Kidney (tissue), 14 donors: Measurements from ENCODE around the gene GNG11. TPM values are rescaled to one million over a fixed set of nuclear protein-coding genes. Genes with fewer than 3 reads are reported as not detected.

Experiments
- DNase-seq, 5 donors: peaks; one replicate each; pipeline ENCODE4 v3.0.0-alpha.2; 2013 to 2020
- FAIRE-seq: peaks from 2 replicates; lab custom pipeline; 2012; peaks lifted over from hg19 to GRCh38; lab: Jason Lieb, UNC
- H3K27ac ChIP-seq, 2 donors: one replicate each; pipeline ENCODE4 v1.7.0; 2013; ENCODE audit warnings: low read depth in 2 of 2, low read length in 2 of 2, inconsistent platforms in 1 of 2
- H3K27me3 ChIP-seq: one replicate; pipeline ENCODE4 v1.7.1; 2013; ENCODE audit warnings: low read length, inconsistent platforms; ENCODE audit not compliant: control insufficient read depth, insufficient read depth
- H3K36me3 ChIP-seq, 3 donors: one replicate each; pipeline versions ENCODE4 v1.7.0 to v1.7.1; 2013; ENCODE audit warnings: low read length in 3 of 3, control low read depth in 1 of 3, inconsistent platforms in 1 of 3; ENCODE audit not compliant: insufficient read depth in 3 of 3, control insufficient read depth in 2 of 3
- H3K4me1 ChIP-seq, 3 donors: one replicate each; pipeline versions ENCODE4 v1.7.0 to v1.7.1; 2013; ENCODE audit warnings: low read length in 3 of 3, inconsistent platforms in 1 of 3, low read depth in 1 of 3; ENCODE audit not compliant: control insufficient read depth in 2 of 3, insufficient read depth in 2 of 3
- H3K4me3 ChIP-seq, 3 donors: one replicate each; pipeline versions ENCODE4 v1.7.0 to v1.8.1; 2013; ENCODE audit warnings: low read length in 3 of 3, control low read depth in 1 of 3, inconsistent platforms in 1 of 3
- H3K9ac ChIP-seq, 3 donors: one replicate each; pipeline versions ENCODE4 v1.7.0 to v1.7.1; 2013; ENCODE audit warnings: low read length in 3 of 3, control low read depth in 1 of 3, inconsistent platforms in 1 of 3
- H3K9me3 ChIP-seq, 3 donors: one replicate each; pipeline versions ENCODE4 v1.7.0 to v1.7.1; 2013; ENCODE audit warnings: low read length in 3 of 3, control low read depth in 1 of 3, inconsistent platforms in 1 of 3; ENCODE audit not compliant: control insufficient read depth in 2 of 3, insufficient read depth in 1 of 3
- intact Hi-C: fragments of 100-400 bp; cut with DNase I; formaldehyde crosslinking; loops from one replicate; pipeline ENCODE4 v1.11.1; 2022
- polyA plus RNA-seq: library from polyadenylated mRNA; stranded (reverse); fragments of 350-450 nt; fragmentation: Illumina TruSeq; extraction: RNeasy Lipid Tissue Mini Kit (QIAGEN cat#74804); gene quantifications from one replicate; pipeline ENCODE4 v1.2.3, GENCODE V29; 2014; ENCODE audit warnings: low read depth, low replicate concordance; ENCODE audit not compliant: insufficient read depth
- total RNA-seq: library from RNA; stranded (reverse); fragmentation: NEBNext Ultra II Directional; extraction: Animal tissue kit (Norgen Biotek cat#: 25700); gene quantifications from one replicate; pipeline ENCODE4 v1.2.1, GENCODE V29; 2021
- TF ChIP-seq, protein P1 (sequence below): IDR thresholded peaks from 3 replicates; pipeline ENCODE4 v1.5.1; 2012; ENCODE audit warnings: mild to moderate bottlenecking, moderate library complexity, borderline replicate concordance; ENCODE audit not compliant: insufficient read depth; ENCODE audit errors: extremely low read depth
- donor health status: control.
- donor health status: control.
- donor health status: control.
- donor health status: control.
- donor health status: control.
- donor health status: DM: yes; HTN: yes; CAD: no.
- donor health status: Normal renal cell carcinoma (clear cell type).

Gene GNG11
- total and polyA plus RNA-seq, 2 donors from 2014 or later: 23.1 to 45.0 TPM

DNA sequence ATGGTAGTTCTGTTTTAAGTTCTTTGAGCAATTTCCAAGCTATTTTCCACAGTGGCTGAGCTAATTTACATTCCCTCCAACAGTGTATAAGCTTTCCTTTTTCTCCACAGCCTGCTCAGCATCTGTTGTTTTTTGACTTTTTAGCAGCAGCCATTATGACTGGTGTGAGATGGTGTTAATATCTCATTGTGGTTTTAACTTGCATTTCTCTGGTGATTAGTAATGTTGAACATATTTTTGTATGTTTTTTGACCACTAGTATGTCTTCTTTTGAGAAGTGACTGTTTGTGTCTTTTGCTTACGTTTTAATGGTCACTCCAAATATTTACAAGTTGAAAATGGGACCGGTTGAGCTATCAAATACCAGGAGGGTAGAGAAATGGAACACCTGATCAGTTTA, 20.4 kb downstream of the GNG11 start:
- H3K4me1 ChIP-seq: no peaks in the 10 kb centered on the region
- FAIRE-seq (no peak), DNase-seq (no peak)
- TF ChIP-seq, protein P1, sequence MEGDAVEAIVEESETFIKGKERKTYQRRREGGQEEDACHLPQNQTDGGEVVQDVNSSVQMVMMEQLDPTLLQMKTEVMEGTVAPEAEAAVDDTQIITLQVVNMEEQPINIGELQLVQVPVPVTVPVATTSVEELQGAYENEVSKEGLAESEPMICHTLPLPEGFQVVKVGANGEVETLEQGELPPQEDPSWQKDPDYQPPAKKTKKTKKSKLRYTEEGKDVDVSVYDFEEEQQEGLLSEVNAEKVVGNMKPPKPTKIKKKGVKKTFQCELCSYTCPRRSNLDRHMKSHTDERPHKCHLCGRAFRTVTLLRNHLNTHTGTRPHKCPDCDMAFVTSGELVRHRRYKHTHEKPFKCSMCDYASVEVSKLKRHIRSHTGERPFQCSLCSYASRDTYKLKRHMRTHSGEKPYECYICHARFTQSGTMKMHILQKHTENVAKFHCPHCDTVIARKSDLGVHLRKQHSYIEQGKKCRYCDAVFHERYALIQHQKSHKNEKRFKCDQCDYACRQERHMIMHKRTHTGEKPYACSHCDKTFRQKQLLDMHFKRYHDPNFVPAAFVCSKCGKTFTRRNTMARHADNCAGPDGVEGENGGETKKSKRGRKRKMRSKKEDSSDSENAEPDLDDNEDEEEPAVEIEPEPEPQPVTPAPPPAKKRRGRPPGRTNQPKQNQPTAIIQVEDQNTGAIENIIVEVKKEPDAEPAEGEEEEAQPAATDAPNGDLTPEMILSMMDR: no peak
- H3K27me3 ChIP-seq: no peaks in the 10 kb centered on the region
- no peaks in the 10 kb centered on the region for H3K36me3 ChIP-seq
- intact Hi-C loops: no loop called here
- H3K9me3 ChIP-seq: no peaks in the 10 kb centered on the region
- H3K4me3 ChIP-seq: no peak overlapping the region
- H3K9ac ChIP-seq: no peak overlapping the region
- H3K27ac ChIP-seq: no peak overlapping the region

DNA sequence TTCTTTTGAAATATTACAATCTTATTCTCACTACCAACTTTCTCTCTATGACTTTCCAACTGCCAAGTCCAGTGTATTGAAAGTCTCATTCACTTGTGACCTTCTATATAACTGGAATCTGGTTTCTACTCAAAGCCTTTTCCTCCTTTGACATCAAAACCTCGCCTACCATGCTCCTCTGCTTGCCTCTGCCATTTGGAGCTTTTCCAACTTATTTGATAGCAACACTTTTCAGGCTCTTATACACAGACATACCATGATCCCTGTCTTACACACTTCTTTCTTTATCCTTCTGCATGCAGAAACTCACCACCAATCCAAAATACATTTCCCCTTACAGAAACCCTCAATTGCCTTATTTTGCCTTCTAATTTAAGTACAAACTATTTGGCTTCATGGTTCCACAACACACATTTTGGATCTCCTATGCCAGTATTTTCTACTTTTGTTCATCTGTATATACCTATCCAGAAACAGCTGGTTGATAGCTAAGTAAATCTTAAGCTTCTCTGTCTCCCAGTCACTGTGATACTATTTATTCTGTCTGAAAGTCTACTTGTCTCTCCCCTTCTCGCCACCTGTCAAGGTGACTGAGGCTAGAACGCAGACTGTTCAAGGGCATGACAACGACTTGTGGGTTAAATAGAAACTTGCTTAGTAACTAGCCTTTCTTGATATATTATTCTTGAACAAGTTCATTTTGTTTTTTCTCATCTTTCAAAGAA, 22.4 kb downstream of the GNG11 start:
- TF ChIP-seq, protein P1: no peak

DNA sequence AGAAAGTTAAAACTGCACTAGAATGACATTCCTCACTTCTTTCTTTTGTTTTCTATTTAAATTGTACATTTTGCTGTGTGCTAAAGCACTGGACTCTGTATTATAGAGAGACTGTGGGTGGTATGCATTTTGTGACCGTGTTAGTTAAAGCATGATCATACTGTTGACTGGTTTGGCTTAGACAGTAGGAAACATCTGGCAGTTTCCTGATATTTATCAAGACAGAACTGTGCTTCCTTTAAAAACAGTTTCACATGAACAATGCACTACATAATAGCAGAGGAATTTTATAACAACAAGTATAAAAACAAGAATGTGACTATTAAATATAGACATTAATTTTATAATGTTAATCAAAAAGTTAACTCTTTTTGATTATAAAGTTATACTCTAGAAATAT, 23.1 kb downstream of the GNG11 start:
- intact Hi-C loops: no loop called here
- no peak overlapping the region for H3K4me3 ChIP-seq
- H3K9ac ChIP-seq: no peak overlapping the region
- TF ChIP-seq, protein P1: no peak
- FAIRE-seq: peak; percentile 41
- H3K4me1 ChIP-seq: no peaks in the 10 kb centered on the region
- H3K36me3 ChIP-seq: no peaks in the 10 kb centered on the region
- no peaks in the 10 kb centered on the region for H3K27me3 ChIP-seq
- H3K9me3 ChIP-seq: no peaks in the 10 kb centered on the region
- H3K27ac ChIP-seq: no peak overlapping the region
- DNase-seq: peak in 1 of 5 donors; percentile 37

More for the DNA sequence above, 22.4 kb downstream of the GNG11 start:
- Histone ChIP-seq H3K27me3 (no peaks in the 10 kb centered on the region), H3K4me1 (no peaks in the 10 kb centered on the region), H3K9me3 (no peaks in the 10 kb centered on the region), H3K27ac (no peak overlapping the region), H3K36me3 (no peaks in the 10 kb centered on the region), H3K4me3 (no peak overlapping the region), H3K9ac (no peak overlapping the region)
- intact Hi-C loops: no loop called here
- DNase-seq (no peak), FAIRE-seq (no peak)
